ENCODE results near the gene CSAG2.
"Not testable (repeated sequence)": the region's sequence is repeated elsewhere in the genome, so short reads cannot be mapped to it uniquely, and the experiment has no call there.

Gene CSAG2, protein sequence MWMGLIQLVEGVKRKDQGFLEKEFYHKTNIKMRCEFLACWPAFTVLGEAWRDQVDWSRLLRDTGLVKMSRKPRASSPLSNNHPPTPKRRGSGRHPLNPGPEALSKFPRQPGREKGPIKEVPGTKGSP

GRCh38 chrX:152709173-152709572 is at the start of gene CSAG2:
Gene CSAG2 (minus strand): TSS chrX:152709273. CDS start chrX:152709112, 161 bp downstream.
- not testable (repeated sequence) for FAIRE-seq; DNase-seq (ENCODE audit: extremely low spot score, insufficient read length, low read depth)

DNA sequence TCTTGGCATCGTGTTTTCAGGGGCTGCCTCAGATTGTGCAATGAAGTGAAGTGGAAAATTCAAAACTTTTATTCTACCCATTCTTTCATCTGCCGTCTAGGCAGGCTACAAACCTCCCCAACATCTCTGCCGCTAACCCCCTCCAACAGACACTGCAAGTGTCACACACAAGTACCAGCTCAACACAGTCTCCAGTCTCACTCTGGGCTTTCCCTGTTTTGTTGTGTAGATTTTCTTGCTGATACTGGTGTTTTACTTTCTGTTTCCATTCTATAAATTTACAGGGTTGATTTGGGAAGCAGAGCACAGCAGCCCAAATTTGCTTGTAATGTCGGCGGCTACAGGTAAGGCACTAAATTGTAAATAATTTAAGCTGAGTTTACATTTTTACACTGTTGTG is 45.8 kb upstream of the CSAG2 start:
- not testable (repeated sequence) for DNase-seq (ENCODE audit: extremely low spot score, insufficient read length, low read depth); FAIRE-seq

DNA sequence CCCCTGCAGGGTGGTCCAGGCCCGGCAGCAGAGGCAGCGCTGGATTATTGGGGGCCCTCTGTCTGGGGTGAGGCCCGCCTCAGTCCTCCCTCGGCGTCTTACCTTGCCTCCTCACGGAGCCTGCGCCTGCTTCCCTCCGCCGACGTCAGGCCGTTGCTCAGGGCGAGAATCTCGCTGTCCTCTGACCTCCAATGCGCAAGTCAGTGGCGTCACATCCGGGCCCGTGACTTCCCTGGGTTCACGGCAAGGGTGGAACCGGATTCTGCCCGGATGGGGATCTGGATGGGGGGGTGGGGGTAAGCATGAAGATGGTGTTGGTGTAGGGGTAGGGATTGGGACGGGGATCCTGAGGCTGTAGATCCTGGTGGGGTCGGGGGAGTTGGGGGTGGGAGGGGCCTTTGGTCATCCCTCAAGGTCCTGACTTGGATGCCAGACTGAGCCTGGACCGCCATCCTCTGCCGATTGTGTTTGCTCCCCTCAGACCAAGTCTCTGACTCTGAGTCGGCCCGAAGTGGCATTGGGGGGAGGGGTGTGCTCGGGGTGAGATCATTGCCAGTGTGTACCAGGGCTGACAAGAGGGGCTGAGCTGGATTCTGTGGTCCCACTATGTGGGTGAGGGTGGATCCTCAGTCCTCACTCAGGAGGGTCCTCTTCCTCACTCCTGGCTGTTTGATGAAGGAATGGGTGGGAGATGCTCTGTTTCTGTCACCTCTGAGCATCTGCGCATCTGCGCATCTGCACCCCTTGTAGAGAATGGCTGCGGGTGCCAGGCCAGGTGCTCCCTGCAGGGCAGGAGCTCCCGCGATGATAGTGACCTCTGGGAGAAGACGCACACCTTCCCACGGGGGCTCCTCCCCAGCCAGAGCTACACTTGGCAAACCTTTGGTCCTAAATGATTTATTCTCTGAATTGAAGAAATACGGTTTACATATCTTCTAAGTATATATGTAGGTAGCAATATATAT is 44.9 kb upstream of the CSAG2 start, which contains the start of gene MAGEA2:
Gene MAGEA2, minus strand, starts transcription at position 157 of the 965 bp plus-strand sequence. CDS start 2,479 bp downstream, outside the sequence.
- not testable (repeated sequence) for FAIRE-seq; DNase-seq (ENCODE audit: extremely low spot score, insufficient read length, low read depth)

DNA sequence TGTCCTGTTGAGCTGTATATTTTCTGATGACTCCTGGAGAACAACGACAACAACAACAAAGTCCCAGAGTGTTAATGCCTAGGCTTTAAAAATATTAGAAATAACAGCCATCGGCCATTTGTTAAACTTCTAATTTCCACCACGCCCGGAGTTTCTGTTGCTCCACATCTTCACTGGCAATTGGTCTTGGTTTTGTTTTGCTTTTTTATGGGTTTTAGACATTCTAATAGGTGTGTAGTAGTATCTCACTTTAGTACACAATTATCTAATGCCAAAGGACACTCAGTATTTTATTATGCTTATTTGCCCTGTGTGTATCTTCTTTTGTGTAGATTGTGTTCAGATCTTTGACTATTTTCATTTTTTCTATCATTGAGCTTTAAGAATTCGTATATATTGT is 29.5 kb upstream of the CSAG2 start:
- FAIRE-seq (no peak), DNase-seq (ENCODE audit: extremely low spot score, insufficient read length, low read depth) (no peak)

GRCh38 chrX:152736528-152736927 is 27.5 kb upstream of the CSAG2 start:
- DNase-seq (ENCODE audit: extremely low spot score, insufficient read length, low read depth); FAIRE-seq: not testable (repeated sequence)

DNA sequence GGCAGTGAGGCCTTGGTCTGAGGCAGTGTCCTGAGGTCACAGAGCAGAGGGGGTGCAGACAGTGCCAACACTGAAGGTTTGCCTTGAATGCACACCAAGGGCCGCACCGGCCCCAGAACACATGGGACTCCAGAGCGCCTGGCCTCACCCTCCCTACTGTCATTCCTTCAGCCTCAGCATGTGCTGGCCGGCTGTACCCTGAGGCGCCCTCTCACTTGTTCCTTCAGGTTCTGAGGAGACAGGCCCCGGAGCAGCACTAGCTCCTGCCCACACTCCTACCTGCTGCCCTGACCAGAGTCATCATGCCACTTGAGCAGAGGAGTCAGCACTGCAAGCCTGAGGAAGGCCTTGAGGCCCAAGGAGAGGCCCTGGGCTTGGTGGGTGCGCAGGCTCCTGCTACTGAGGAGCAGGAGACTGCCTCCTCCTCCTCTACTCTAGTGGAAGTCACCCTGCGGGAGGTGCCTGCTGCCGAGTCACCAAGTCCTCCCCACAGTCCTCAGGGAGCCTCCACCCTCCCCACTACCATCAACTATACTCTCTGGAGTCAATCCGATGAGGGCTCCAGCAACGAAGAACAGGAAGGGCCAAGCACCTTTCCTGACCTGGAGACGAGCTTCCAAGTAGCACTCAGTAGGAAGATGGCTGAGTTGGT is 26.9 kb upstream of the CSAG2 start:
- DNase-seq (ENCODE audit: extremely low spot score, insufficient read length, low read depth) (no peak), FAIRE-seq (no peak)

DNA sequence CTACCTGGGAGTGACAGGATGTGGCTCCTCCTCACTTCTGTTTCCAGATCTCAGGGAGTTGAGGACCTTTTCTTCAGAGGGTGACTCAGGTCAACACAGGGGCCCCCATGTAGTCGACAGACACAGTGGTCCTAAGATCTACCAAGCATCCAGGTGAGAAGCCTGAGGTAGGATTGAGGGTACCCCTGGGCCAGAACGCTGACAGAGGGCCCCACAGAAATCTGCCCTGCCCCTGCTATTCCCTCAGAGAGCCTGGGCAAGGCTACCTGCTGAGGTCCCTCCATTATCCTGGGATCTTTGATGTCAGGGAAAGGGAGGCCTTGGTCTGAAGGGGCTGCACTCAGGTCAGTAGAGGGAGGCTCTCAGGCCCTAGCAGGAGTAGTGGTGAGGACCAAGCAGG is 26.0 kb upstream of the CSAG2 start:
- no peak for FAIRE-seq
- DNase-seq (ENCODE audit: extremely low spot score, insufficient read length, low read depth) = no peak

DNA sequence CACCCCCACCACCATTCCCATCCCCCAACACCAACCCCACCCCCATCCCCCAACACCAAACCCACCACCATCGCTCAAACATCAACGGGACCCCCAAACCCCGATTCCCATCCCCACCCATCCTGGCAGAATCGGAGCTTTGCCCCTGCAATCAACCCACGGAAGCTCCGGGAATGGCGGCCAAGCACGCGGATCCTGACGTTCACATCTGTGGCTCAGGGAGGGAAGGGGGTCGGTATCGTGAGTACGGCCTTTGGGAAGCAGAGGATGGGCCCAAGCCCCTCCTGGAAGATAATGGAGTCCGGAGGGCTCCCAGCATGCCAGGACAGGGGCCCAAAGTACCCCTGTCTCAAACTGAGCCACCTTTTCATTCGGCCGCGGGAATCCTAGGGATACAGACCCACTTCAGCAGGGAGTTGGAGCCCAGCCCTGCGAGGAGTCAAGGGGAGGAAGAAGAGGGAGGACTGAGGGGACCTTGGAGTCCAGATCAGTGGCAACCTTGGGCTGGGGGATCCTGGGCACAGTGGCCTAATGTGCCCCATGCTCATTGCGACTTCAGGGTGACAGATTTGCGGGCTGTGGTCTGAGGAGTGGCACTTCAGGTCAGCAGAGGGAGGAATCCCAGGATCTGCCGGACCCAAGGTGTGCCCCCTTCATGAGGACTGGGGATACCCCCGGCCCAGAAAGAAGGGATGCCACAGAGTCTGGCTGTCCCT is 25.2 kb upstream of the CSAG2 start:
- not testable (repeated sequence) for DNase-seq (ENCODE audit: extremely low spot score, insufficient read length, low read depth); FAIRE-seq

GRCh38 chrX:152733261-152733975 is 24.3 kb upstream of the CSAG2 start, which contains the start of the genes CSAG1 and MAGEA12:
Gene CSAG1 (minus strand): TSS chrX:152733721. CDS start chrX:152732460, 1,261 bp downstream.
Gene MAGEA12 (plus strand): TSS chrX:152733757. CDS start chrX:152736162, 2,405 bp downstream.
- no peak for DNase-seq (ENCODE audit: extremely low spot score, insufficient read length, low read depth)

GRCh38 chrX:152725409-152725808 is 16.3 kb upstream of the CSAG2 start:
- FAIRE-seq (no peak), DNase-seq (ENCODE audit: extremely low spot score, insufficient read length, low read depth) (no peak)

More at GRCh38 chrX:152733261-152733975, 24.3 kb upstream of the CSAG2 start, which contains the start of the genes CSAG1 and MAGEA12:
- FAIRE-seq = no peak

DNA sequence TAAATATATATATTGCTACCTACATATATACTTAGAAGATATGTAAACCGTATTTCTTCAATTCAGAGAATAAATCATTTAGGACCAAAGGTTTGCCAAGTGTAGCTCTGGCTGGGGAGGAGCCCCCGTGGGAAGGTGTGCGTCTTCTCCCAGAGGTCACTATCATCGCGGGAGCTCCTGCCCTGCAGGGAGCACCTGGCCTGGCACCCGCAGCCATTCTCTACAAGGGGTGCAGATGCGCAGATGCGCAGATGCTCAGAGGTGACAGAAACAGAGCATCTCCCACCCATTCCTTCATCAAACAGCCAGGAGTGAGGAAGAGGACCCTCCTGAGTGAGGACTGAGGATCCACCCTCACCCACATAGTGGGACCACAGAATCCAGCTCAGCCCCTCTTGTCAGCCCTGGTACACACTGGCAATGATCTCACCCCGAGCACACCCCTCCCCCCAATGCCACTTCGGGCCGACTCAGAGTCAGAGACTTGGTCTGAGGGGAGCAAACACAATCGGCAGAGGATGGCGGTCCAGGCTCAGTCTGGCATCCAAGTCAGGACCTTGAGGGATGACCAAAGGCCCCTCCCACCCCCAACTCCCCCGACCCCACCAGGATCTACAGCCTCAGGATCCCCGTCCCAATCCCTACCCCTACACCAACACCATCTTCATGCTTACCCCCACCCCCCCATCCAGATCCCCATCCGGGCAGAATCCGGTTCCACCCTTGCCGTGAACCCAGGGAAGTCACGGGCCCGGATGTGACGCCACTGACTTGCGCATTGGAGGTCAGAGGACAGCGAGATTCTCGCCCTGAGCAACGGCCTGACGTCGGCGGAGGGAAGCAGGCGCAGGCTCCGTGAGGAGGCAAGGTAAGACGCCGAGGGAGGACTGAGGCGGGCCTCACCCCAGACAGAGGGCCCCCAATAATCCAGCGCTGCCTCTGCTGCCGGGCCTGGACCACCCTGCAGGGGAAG is 5.0 kb upstream of the CSAG2 start, which contains the start of gene MAGEA2B:
Gene MAGEA2B, plus strand, starts transcription at position 814 of the 973 bp plus-strand sequence. CDS start 2,479 bp downstream, outside the sequence.
- DNase-seq (ENCODE audit: extremely low spot score, insufficient read length, low read depth); FAIRE-seq: not testable (repeated sequence)

- peak; percentile 90 for FAIRE-seq
- not testable (repeated sequence) for DNase-seq (ENCODE audit: extremely low spot score, insufficient read length, low read depth)
These were observed 4.1 kb upstream of the CSAG2 start for GRCh38 chrX:152713195-152713594.

DNA sequence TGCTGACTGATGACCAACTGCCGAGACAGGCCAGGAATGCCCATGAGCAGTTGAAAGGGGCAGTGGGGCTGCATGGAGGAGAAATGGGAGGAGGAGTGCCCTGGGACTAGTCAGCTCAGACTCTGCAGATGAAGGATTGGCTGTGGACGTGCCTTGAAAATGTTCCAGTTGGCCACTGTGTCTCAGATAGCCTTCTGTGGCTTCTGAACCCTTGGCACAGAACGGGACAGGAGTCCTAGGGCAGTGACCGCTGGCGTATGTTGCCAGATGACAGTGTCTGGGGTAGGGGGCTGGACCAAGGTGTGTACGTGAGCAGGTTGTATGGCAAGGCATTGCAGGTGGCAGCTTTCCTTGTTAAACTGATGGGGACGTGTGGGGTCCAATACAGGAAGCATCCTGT is 2.6 kb downstream of the CSAG2 start:
- not testable (repeated sequence) for FAIRE-seq; DNase-seq (ENCODE audit: extremely low spot score, insufficient read length, low read depth)

DNA sequence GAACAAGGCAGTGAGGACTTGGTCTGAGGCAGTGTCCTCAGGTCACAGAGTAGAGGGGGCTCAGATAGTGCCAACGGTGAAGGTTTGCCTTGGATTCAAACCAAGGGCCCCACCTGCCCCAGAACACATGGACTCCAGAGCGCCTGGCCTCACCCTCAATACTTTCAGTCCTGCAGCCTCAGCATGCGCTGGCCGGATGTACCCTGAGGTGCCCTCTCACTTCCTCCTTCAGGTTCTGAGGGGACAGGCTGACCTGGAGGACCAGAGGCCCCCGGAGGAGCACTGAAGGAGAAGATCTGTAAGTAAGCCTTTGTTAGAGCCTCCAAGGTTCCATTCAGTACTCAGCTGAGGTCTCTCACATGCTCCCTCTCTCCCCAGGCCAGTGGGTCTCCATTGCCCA is 8.7 kb downstream of the CSAG2 start:
- not testable (repeated sequence) for DNase-seq (ENCODE audit: extremely low spot score, insufficient read length, low read depth); FAIRE-seq

- not testable (repeated sequence) for FAIRE-seq; DNase-seq (ENCODE audit: extremely low spot score, insufficient read length, low read depth)
These were observed 10.8 kb downstream of the CSAG2 start, which contains the start of gene MAGEA3 for GRCh38 chrX:152697952-152698931. Gene MAGEA3 (plus strand): TSS chrX:152698794. CDS start chrX:152700833, 2,039 bp downstream.

DNA sequence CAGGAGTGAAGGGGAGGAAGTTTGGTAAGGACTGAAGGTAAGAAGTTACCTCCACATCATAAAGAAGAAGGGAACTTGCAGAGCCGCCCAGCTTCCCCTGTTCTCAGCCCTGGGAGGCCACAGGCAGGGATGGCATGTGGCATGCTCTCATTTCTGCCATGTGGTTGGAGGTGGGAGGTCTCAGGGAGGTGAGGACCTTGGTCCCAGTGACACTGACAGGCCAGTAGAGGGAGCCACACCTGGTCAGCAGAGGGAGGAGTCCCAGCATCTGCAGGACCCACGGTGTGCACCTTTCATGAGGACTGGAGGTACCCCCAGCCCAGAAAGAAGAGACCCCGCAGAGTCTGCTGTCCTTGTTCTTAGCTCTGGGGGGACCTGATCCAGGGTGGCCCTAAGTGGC is 28.1 kb downstream of the CSAG2 start:
- peak; percentile 90 for FAIRE-seq
- not testable (repeated sequence) for DNase-seq (ENCODE audit: extremely low spot score, insufficient read length, low read depth)

Data from GM18507 (cell line).